Astrocyte of the cerebellum (primary cell): ENCODE measurements around the gene SPATA6.
A peak's percentile ranks its signal among the peaks of the same experiment; 100 is the strongest.
"Not testable (repeated sequence)": the region's sequence is repeated elsewhere in the genome, so short reads cannot be mapped to it uniquely, and the experiment has no call there.

ENCODE experiments used
- DNase-seq: peaks from one replicate; pipeline ENCODE4 v3.0.0-alpha.2; 2011; ENCODE audit warnings: low read depth
- H3K4me3 ChIP-seq: 2 replicates; pipeline ENCODE4 v1.5.1; 2011; ENCODE audit warnings: mild to moderate bottlenecking, low read depth, low read length, moderate library complexity
- CTCF ChIP-seq: IDR thresholded peaks from 2 replicates; pipeline ENCODE4 v1.5.1; 2012; ENCODE audit warnings: low read length, low read depth, moderate library complexity, mild to moderate bottlenecking; ENCODE audit errors: missing control alignments
- in situ Hi-C: cut with HindIII; loops from 2 replicates; pipeline ENCODE4 v1.10.0; 2017; ENCODE audit warnings: low sequenced_read_pairs

Gene SPATA6

GRCh38 chr1:48471691-48472576, at the start of gene SPATA6:
Gene SPATA6, minus strand, starts transcription at chr1:48472204. Its CDS starts 196 bp downstream, at chr1:48472008.
- no peak for TF ChIP-seq CTCF
- peak within 1 kb of the TSS; percentile 72 for H3K4me3 ChIP-seq
- in situ Hi-C loops: no loop called here
- DNase-seq: peak; percentile 85

GRCh38 chr1:48519896-48520295, 47.9 kb upstream of the SPATA6 start:
- in situ Hi-C loops, DNase-seq: not testable (repeated sequence)

GRCh38 chr1:48506870-48507269, 34.9 kb upstream of the SPATA6 start:
- no peak overlapping the region for H3K4me3 ChIP-seq
- no peak for DNase-seq
- no peak for TF ChIP-seq CTCF
- in situ Hi-C loops: no loop called here

More at GRCh38 chr1:48519896-48520295, 47.9 kb upstream of the SPATA6 start:
- H3K4me3 ChIP-seq: not testable (repeated sequence)

- in situ Hi-C loops: no loop called here
- DNase-seq: no peak
- no peak overlapping the region for H3K4me3 ChIP-seq
- no peak for TF ChIP-seq CTCF
These were observed 28.8 kb upstream of the SPATA6 start for GRCh38 chr1:48500541-48501450.

- in situ Hi-C loops: no loop called here
- DNase-seq: no peak
- H3K4me3 ChIP-seq: no peak overlapping the region
These were observed 27.3 kb upstream of the SPATA6 start for GRCh38 chr1:48499211-48499735.

GRCh38 chr1:48498096-48498791, 26.2 kb upstream of the SPATA6 start:
- in situ Hi-C loops: no loop called here
- no peak overlapping the region for H3K4me3 ChIP-seq
- peak; percentile 98 for TF ChIP-seq CTCF
- DNase-seq: peak; percentile 44

More at GRCh38 chr1:48499211-48499735, 27.3 kb upstream of the SPATA6 start:
- TF ChIP-seq CTCF: no peak
